ENCODE measurements around the gene FAF2.
"Not testable (repeated sequence)": the region's sequence is repeated elsewhere in the genome, so short reads cannot be mapped to it uniquely, and the experiment has no call there.

The FAF2 gene

DNA sequence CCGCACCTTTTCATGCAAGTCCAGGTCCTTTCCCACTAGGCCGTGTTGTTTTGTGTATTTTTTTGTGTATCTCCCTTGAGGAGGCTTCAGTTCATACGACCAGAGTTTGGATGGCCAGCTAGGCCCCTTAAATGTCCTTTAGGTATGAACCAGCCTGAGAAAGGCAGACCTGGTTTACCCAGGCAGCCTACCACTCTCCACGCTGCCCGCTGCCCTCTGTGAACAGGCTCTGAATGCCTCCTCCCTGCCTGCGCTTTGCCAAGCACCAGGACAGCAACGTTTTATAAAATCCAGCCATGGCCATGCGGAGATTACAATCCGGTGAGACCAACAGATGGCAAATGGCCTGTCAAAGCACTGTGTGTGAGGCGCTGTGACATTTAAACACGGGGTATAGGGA lies 31.2 kb upstream of the FAF2 start:
- DNase-seq: peak in 1 of 51 donors; percentile 34

DNA sequence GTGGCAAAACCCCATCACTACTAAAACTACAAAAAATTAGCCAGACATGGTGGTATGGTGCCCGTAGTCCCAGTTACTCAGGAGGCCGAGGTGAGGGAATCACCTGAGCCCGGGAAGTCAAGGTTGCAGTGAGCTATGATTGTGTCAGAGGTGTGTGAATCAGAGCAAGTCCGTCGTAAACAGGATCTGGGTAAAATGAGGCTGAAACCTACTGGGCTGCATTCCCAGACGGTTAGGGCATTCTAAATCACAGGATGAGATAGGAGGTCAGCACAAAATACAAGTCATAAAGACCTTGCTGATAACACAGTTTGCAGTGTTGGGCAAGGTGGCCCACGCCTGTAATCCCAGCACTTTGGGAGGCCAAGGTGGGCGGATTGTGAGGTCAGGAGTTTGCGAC lies 29.9 kb upstream of the FAF2 start:
- DNase-seq: no peak

DNA sequence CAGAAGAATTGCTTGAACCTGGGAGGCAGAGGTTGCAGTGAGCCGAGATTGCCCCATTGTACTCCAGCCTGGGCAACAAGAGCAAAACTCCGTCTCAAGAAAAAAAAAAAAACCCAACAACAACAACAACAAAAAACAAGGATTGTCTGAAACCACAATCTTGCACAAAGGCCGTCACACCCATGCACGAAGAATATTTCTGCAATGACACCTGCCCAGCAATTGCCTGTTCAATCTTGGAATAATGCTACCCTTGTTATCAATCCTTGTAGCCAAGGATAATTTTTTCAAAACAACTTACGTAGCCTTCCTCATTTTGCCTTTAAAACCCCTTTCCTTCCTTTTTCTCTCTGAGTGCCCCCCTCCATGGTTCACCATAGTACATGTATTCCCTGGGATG lies 28.1 kb upstream of the FAF2 start:
- no peak for DNase-seq

DNA sequence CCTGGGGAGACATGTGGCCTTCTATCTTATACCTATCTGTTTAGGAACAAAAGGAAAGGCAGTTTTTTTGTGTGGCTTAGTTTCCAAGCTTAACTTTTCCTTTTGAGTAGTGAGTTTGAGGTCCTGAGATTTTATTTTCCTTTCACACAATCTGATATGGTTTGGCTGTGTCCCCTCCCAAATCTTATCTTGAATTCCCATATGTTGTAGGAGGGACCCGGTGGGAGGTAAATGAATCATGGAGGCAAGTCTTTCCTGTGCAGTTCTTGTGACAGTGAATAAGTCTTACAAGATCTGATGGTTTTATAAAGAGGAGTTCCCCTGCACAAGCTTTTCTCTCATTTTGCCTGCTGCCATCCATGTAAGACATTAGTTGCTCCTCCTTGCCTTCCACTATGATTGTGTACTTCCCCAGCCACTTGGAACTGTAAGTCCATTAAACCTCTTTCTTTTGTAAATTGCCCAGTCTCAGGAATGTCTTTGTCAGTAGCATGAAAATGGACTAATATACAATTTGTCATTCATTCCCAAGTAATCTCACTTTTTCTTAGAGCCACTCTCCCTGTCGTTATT lies 27.1 kb upstream of the FAF2 start:
- DNase-seq: no peak

GRCh38 chr5:176424181-176424580 lies 24.0 kb upstream of the FAF2 start:
- DNase-seq: no peak

GRCh38 chr5:176425138-176425537 lies 23.0 kb upstream of the FAF2 start:
- DNase-seq: no peak

DNA sequence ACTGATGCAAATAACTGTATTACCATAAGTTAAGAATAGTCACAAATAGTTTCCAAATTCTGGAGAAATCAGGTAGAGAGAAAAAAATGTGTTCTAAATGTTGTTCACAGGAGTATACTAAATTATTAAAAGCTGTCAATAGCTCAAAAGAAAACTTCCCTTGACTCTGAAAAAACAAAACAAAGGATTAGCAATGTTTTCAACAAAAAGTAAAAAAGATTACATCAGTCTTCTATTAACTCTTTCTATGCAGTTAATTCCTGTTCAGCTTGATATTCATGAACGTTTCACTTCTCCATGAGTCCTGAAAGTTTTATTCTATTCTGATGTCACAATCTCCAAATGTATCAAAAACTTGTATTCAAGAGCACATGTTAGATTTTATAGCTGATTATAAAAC lies 22.4 kb upstream of the FAF2 start:
- no peak for DNase-seq

GRCh38 chr5:176426876-176427275 lies 21.3 kb upstream of the FAF2 start:
- DNase-seq: no peak

- DNase-seq: no peak
Measured at GRCh38 chr5:176427971-176428370, 20.2 kb upstream of the FAF2 start.

- DNase-seq: no peak
Measured at GRCh38 chr5:176429972-176430371, 18.2 kb upstream of the FAF2 start.

GRCh38 chr5:176432707-176433106 lies 15.5 kb upstream of the FAF2 start:
- no peak for DNase-seq

GRCh38 chr5:176436656-176437055 lies 11.5 kb upstream of the FAF2 start:
- DNase-seq: no peak

- no peak for DNase-seq
Measured at GRCh38 chr5:176438959-176439757, 9.0 kb upstream of the FAF2 start.

DNA sequence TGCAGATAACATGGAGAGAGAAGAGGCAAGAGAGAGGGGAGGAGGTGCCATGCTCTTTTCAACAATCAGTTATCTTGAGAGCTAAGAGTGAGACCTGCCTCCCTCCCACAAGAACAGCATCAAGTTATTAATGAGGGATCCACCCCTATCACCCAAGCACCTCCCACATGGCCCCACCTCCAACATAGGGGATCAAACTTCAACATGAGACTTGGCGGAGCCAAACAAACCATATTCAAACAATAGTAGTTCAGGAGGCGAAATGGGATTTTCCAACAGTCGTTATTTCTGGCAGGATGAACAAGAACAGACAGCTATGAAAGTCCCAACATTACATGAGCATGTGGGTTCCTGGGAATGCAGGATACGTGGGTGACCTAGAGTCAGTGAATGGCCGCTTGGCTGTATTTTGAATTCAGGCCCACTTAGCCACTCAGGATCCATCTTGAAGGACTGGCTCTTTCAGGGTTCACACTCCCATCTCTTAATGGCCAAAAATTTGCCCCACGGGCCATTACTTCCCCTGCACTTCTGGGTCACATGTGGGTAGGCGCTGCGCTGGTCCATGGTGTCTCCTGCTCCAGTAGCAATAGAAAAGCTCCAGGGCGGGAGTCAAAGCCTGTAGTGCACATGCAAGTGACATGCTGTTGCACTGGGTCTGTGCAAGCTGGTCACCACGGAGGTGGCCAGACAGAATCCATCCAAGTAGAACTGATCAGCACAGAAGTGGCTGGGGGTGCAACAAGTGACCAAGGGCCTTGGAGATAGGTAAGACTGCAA lies 7.1 kb upstream of the FAF2 start:
- DNase-seq: no peak

DNA sequence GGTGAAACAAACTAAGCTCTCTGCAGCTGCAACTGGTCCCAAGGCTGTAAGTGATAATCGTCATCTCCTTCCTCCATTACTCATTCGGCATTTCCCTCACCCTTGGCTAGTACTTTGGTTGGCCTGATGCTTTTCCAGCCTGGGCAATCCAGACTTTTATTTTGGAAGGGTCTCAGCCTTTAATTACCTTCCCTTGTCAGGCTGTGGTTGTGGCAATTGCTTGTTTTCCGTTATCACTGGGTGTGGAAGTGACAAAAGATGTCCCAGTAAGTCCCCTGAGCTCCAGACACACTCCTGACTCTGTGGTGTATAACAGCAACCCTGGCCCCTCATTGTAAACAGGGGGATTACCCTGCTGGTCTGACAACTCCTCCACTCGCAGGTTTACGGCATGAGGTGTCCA lies 6.3 kb upstream of the FAF2 start:
- no peak for DNase-seq

GRCh38 chr5:176442911-176443310 lies 5.3 kb upstream of the FAF2 start:
- not testable (repeated sequence) for DNase-seq

- no peak for DNase-seq
Measured at GRCh38 chr5:176444742-176445141, 3.4 kb upstream of the FAF2 start.

DNA sequence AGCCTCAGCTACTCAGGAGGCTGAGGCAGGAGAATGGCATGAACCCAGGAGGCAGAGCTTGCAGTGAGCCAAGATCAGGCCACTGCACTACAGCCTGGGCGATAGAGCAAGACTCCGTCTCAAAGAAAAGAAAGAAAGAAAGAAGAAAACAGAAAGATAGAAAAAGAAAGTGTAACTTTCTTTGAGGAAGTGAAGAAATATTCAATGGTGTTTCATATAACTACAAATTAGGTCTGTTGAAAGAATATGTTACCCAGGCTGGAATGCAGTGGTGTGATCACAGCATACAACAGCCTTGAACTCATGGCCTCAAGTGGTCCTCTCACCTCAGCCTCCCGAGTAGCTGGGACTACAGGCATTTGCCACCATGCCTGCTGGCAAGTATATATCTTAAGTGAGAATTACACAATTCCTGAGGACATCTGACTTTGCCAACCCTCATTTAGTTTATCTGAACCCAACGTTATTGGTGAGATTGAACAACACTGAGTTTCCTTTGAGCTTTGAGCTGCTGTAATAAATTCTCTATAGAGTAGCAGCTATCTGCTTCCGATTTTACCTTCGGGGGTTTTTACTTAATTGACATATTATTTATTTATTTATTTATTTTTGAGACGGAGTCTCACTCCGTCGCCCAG lies 2.0 kb upstream of the FAF2 start:
- no peak for DNase-seq

DNA sequence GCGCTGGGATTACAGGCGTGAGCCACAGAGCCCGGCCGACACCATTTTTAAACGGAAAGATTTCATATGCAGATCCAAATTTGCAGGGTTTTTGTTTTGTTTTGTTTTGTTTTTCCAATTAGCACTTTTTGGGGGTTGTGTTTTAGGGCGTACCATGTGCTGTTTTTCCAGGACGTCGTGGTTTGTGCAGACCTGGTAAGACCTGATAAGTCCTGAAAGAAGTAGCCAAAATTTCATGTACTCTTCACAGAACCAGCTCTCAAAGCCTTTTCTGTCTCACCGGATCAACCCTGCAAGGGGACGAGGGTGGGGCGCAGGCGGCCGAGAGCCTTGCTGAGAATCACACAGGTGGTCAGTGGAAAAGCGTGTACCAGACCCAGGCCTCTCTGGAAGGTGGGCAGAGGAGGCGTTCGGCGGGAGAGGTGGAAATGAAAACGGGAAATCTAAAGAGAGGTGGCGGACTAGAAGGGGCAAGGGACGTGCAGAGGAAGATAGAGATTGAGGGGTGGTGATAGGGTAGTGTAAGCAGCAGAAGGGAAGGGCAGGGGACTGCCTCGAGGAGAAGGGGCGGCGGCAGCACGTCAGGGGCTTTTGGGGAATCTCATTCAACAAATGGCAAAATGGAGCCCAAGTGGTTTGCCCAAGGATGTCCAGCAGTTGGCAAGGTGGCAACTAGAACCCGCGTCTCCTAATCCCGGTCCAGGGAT lies 1.1 kb upstream of the FAF2 start:
- peak in 15 of 51 donors; percentile 7 to 63 (median 25) for DNase-seq

GRCh38 chr5:176447591-176447977 lies 601 bp upstream of the FAF2 start:
- DNase-seq: peak in 35 of 51 donors; percentile 15 to 91 (median 72)

GRCh38 chr5:176450077-176450476 lies 1.9 kb downstream of the FAF2 start:
- no peak for DNase-seq

All from hypothalamus (tissue), 51 donors.